B cell (primary cell): Measurements from ENCODE around the gene FHIT. TPM values are rescaled to one million over a fixed set of nuclear protein-coding genes. Genes with fewer than 3 reads are reported as not detected.

ENCODE experiments used
- ATAC-seq: fragments of 200-7000 bp; cut with Tn5 transposase; one replicate; pipeline ENCODE4 v1.10.0; 2021; ENCODE audit warnings: low read depth, mild to moderate bottlenecking, moderate number of reproducible peaks, moderate library complexity
- CTCF ChIA-PET: fragments of 350-600 bp; sonication (Branson Sonifier 250); formaldehyde crosslinking; loops from one replicate; lab custom pipeline; 2021; ENCODE audit warnings: antibody characterized with exemption, inconsistent platforms; lab: Charles Lee
- POLR2A ChIA-PET: fragments of 350-600 bp; sonication (Branson Sonifier 250); formaldehyde crosslinking; loops from one replicate; lab custom pipeline; 2021; ENCODE audit warnings: antibody characterized with exemption; lab: Charles Lee
- DNase-seq: peaks from one replicate; pipeline ENCODE4 v3.0.0; 2013
- H2AFZ ChIP-seq: 2 replicates; pipeline ENCODE4 v1.6.1; 2012; ENCODE audit warnings: mild to moderate bottlenecking, low read depth, low read length; ENCODE audit not compliant: insufficient read depth, poor library complexity, severe bottlenecking
- H3K27ac ChIP-seq, 2 donors: 1 replicate in 1 of 2; 2 replicates in 1 of 2; pipeline ENCODE4 v1.5.1; 2012 to 2013; ENCODE audit warnings: low read length in 2 of 2, mild to moderate bottlenecking in 2 of 2, moderate library complexity in 1 of 2
- H3K27me3 ChIP-seq, 4 experiments: fragments of 200-600 bp in 1 of 4; sonication (generic) in 1 of 4; replicated peaks in 1 of 4; 1 replicate in 2 of 4; 2 replicates in 2 of 4; pipeline versions ENCODE4 v1.6.1 to v1.7.0; 2013 to 2016; ENCODE audit warnings: low read length in 3 of 4, mild to moderate bottlenecking in 2 of 4, mixed read lengths in 1 of 4, moderate library complexity in 1 of 4; ENCODE audit not compliant: insufficient read depth in 4 of 4, control insufficient read depth in 3 of 4; ENCODE audit errors: control extremely low read depth in 1 of 4
- H3K36me3 ChIP-seq, 2 experiments: replicated peaks in 1 of 2; 1 replicate in 1 of 2; 2 replicates in 1 of 2; pipeline versions ENCODE4 v1.6.1 to v1.7.1; 2013; ENCODE audit warnings: low read length in 1 of 2; ENCODE audit not compliant: insufficient read depth in 2 of 2, control insufficient read depth in 1 of 2; ENCODE audit errors: control extremely low read depth in 1 of 2, extremely low read depth in 1 of 2
- H3K4me1 ChIP-seq, 2 donors: fragments of 200-600 bp in 1 of 2; sonication (generic) in 1 of 2; 1 replicate in 1 of 2; 2 replicates in 1 of 2; pipeline versions ENCODE4 v1.5.1 to v1.6.1; 2013 to 2017; ENCODE audit warnings: low read length in 2 of 2; ENCODE audit not compliant: control insufficient read depth in 2 of 2, insufficient read depth in 2 of 2
- H3K4me2 ChIP-seq: replicated peaks from 2 replicates; pipeline ENCODE3; 2012; ENCODE audit warnings: mild to moderate bottlenecking, low read depth, low read length; ENCODE audit not compliant: poor library complexity, severe bottlenecking
- H3K4me3 ChIP-seq, 5 experiments: fragments of 200-600 bp in 1 of 5; sonication (generic) in 1 of 5; 1 replicate in 3 of 5; 2 replicates in 2 of 5; pipeline versions ENCODE4 v1.5.1 to v1.7.0; 2011 to 2016; ENCODE audit warnings: low read length in 4 of 5, mild to moderate bottlenecking in 4 of 5, low read depth in 2 of 5, control low read depth in 1 of 5, moderate library complexity in 1 of 5; ENCODE audit not compliant: insufficient read depth in 1 of 5; ENCODE audit errors: control extremely low read depth in 1 of 5, extremely low read depth in 1 of 5
- H3K79me2 ChIP-seq: fragments of 200-600 bp; sonication (generic); one replicate; pipeline ENCODE4 v1.6.0; 2016; ENCODE audit warnings: low read length; ENCODE audit not compliant: control insufficient read depth, insufficient read depth
- H3K9ac ChIP-seq: fragments of 200-600 bp; sonication (generic); 2 replicates; pipeline ENCODE4 v1.6.1; 2017; ENCODE audit warnings: mild to moderate bottlenecking, low read length, moderate library complexity
- H3K9me3 ChIP-seq, 3 donors: one replicate each; pipeline versions ENCODE4 v1.6.1 to v1.7.1; 2013; ENCODE audit warnings: low read length in 2 of 3; ENCODE audit not compliant: control insufficient read depth in 2 of 3, insufficient read depth in 1 of 3; ENCODE audit errors: control extremely low read depth in 1 of 3
- H4K20me1 ChIP-seq: 2 replicates; pipeline ENCODE4 v1.6.0; 2012; ENCODE audit warnings: mild to moderate bottlenecking, low read length; ENCODE audit not compliant: insufficient read depth, control insufficient read depth, poor library complexity, severe bottlenecking
- H3K27ac Mint-ChIP-seq: one replicate; pipeline ENCODE4 v1.8.0; 2021; ENCODE audit warnings: mixed read lengths
- H3K27me3 Mint-ChIP-seq: one replicate; pipeline ENCODE4 v1.8.0; 2021; ENCODE audit warnings: mixed read lengths
- H3K4me1 Mint-ChIP-seq: one replicate; pipeline ENCODE4 v1.8.0; 2021; ENCODE audit warnings: mixed read lengths
- H3K4me3 Mint-ChIP-seq: one replicate; pipeline ENCODE4 v1.8.0; 2021; ENCODE audit warnings: mixed read lengths
- H3K9me3 Mint-ChIP-seq: one replicate; pipeline ENCODE4 v1.8.0; 2022; ENCODE audit warnings: mixed read lengths; ENCODE audit not compliant: insufficient read depth
- CTCF ChIP-seq: fragments of 200-600 bp; IDR thresholded peaks from one replicate; pipeline ENCODE4 v1.8.0; 2022; ENCODE audit warnings: antibody characterized with exemption, mild to moderate bottlenecking
- EZH2 ChIP-seq: IDR thresholded peaks from 2 replicates; pipeline ENCODE4 v1.6.1; 2012; ENCODE audit warnings: borderline replicate concordance, low read depth, mild to moderate bottlenecking, moderate library complexity, low read length; ENCODE audit not compliant: insufficient read depth, poor library complexity, severe bottlenecking
- whole genome bisulfite sequencing: methylation state at CpG from one replicate; pipeline ENCODE4 v1.1.5; 2013; ENCODE audit warnings: missing lambda C conversion rate; ENCODE audit not compliant: insufficient coverage; 5-methylcytosine and 5-hydroxymethylcytosine counted together
- intact Hi-C: fragments of 100-400 bp; cut with micrococcal nuclease; formaldehyde crosslinking; loops from one replicate; pipeline ENCODE4 v1.10.0; 2022
- polyA plus RNA-seq: library from polyadenylated mRNA; depleted of rRNA; stranded (reverse); fragments of >200 nt; gene quantifications from 2 replicates; pipeline ENCODE4 v1.2.3, GENCODE V29; 2012
- total RNA-seq, 2 donors: library from RNA; stranded (reverse); fragments of 120-200 nt in 1 of 2; gene quantifications; 1 replicate in 1 of 2; 2 replicates in 1 of 2; pipeline versions ENCODE4 v1.2.3 to v1.2.4, GENCODE V29; 2013 to 2022

The FHIT gene
- total and polyA plus RNA-seq, 2 donors (not counting 1 experiment from before 2014, with no cell fraction given) = 1.7 to 7.8 TPM

- intact Hi-C loops = no loop called here
- H3K9ac ChIP-seq = no peak overlapping the region
- H3K4me3 ChIP-seq = no peak overlapping the region
- H3K4me1 ChIP-seq = no peaks in the 10 kb centered on the region
- CTCF ChIA-PET = no interaction called here
- Mint-ChIP-seq H3K27ac (no peak overlapping the region), H3K4me3 (no peak overlapping the region), H3K27me3 (no peaks in the 10 kb centered on the region), H3K9me3 (no peaks in the 10 kb centered on the region), H3K4me1 (peaks cover 11% of the 10 kb centered on the region)
- POLR2A ChIA-PET = no interaction called here
- DNase-seq (no peak), ATAC-seq (no peak)
- H4K20me1 ChIP-seq = no peaks in the 10 kb centered on the region
- no peaks in the 10 kb centered on the region for H3K27me3 ChIP-seq
- no peaks in the 10 kb centered on the region for H3K36me3 ChIP-seq
- 100% methylated on average over 2 of the region's 5 CpGs for WGBS
- no peak for TF ChIP-seq EZH2
- TF ChIP-seq CTCF = no peak
- H3K9me3 ChIP-seq = no peaks in the 10 kb centered on the region
- H3K79me2 ChIP-seq = no peaks in the 10 kb centered on the region
- H3K27ac ChIP-seq = no peak overlapping the region
- H3K4me2 ChIP-seq = no peak overlapping the region
- no peak overlapping the region for H2AFZ ChIP-seq
Observed at GRCh38 chr3:59762941-59763340, 1488.3 kb downstream of the FHIT start.

- no peak overlapping the region for H3K9ac ChIP-seq
- intact Hi-C loops = no loop called here
Observed at GRCh38 chr3:59759298-59760031, 1491.8 kb downstream of the FHIT start.

More at GRCh38 chr3:59759298-59760031, 1491.8 kb downstream of the FHIT start:
- Histone ChIP-seq H3K4me3 (no peak overlapping the region), H3K36me3 (no peaks in the 10 kb centered on the region), H3K9me3 (no peaks in the 10 kb centered on the region), H3K79me2 (no peaks in the 10 kb centered on the region), H3K4me1 (no peaks in the 10 kb centered on the region), H3K4me2 (no peak overlapping the region), H3K27me3 (no peaks in the 10 kb centered on the region), H2AFZ (no peak overlapping the region), H4K20me1 (no peaks in the 10 kb centered on the region), H3K27ac (no peak overlapping the region)
- ChIA-PET POLR2A (no interaction called here), CTCF (no interaction called here)
- no peak overlapping the region for H3K27ac Mint-ChIP-seq
- no peak overlapping the region for H3K4me3 Mint-ChIP-seq
- peaks cover 11% of the 10 kb centered on the region for H3K4me1 Mint-ChIP-seq
- no peak for DNase-seq
- no peak for ATAC-seq
- no peaks in the 10 kb centered on the region for H3K27me3 Mint-ChIP-seq
- H3K9me3 Mint-ChIP-seq = no peaks in the 10 kb centered on the region
- WGBS = 73% methylated on average over 5 of the region's 6 CpGs
- TF ChIP-seq EZH2 (no peak), CTCF (no peak)
